HG03060 (cell line): ENCODE data around the gene AADAT.
"Not testable (repeated sequence)": the region's sequence is repeated elsewhere in the genome, so short reads cannot be mapped to it uniquely, and the experiment has no call there.

Experiments
- ATAC-seq: cut with Tn5 transposase; IDR thresholded peaks from one replicate; pipeline ENCODE4 v1.9.1; 2021; ENCODE audit warnings: low read depth, moderate number of reproducible peaks; ENCODE audit not compliant: unreplicated experiment

AADAT gene

DNA sequence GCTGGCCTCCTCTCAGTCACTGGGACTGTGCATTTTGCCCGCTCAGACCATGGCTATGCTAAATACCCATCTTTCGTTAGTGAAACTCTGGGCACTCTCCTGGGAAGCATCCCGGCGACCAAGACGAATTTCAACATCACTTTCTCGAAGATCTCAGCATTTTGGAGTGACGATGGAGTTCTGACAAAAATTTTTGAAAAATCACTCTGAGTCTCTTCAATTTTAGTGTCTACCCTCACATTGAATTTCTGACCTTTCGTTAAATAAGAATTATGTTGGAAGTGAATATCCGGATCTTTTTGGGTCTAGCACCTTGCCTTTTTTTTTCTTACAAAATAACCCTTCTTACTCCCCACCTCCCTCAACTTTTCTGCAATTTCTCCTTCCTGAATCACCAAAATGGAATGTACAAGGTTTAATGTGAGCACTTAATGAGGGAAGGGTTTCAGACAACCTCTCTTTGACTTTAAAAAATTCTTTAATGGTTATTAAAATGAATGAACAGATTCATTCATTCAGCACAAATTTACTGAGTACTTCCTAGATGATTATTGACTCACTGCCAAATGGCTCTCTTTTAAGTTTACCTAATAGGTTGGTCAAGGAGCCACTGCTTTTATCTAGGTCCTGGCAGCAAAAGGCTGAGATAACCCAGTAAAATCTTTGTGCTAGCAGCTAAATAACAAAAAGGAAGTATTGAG is 746 bp upstream of the AADAT start:
- no peak for ATAC-seq

DNA sequence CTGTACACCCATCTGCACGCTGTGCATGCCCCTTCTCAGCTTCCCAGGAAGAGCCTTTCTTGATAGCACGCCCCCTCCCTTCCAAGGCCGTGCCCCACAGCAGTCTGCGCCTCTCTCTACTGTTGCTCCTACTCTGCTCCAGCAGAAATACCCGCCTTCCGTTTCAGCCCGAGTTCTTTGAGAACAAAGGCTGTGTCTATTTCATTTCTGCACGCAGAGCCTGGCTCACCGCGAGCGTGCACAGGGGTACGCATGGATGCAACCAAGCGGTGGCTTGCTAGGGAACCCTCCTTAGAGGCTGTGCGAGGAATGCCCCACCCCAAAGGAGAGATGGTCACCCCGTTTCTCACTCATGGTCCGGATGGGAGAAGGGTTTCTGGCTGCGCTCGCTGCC is 485 bp downstream of the AADAT start:
- no peak for ATAC-seq

DNA sequence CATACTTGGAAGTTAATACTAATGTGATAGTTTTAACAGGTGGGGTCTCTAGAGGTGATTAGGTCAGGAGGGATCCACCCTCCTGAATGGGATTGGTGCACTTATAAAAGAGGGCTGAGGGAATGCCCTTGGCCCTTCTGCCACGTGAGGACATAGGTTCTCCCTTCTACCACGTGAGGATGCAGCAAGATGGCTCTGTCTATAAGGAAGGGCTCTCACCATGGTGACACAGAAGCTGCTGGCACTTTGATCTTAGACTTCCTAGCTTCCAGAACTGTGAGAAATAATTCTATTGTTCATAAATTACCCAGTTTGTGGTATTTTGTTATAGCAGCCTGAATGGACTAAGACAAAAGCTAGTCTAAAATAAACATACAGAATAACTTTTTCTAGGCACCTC is 1.0 kb downstream of the AADAT start:
- no peak for ATAC-seq

DNA sequence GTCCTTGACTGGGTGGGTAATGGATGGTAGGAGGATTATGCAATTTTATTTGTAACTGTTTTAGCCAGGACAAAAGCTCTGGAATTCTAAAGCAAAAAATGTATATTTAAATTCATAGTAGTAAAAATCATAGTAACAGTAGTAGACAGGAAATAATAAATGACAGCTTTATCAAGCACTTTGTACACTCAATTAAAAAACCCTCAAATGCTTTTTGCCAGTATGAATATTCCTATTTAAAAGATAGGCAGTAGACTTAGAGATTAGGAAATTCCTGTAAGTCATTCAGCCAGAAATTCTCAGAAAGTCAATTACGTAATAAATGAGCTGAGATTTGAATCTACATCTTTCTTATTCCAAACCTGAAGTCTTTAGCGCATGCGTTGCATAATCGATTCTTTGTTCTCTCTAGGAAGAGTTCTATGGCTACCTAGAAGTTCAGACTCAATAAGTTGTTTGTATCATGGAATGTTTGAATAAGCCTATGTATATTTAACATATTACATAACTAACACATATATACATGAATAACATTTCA is 2.5 kb downstream of the AADAT start:
- ATAC-seq = no peak

DNA sequence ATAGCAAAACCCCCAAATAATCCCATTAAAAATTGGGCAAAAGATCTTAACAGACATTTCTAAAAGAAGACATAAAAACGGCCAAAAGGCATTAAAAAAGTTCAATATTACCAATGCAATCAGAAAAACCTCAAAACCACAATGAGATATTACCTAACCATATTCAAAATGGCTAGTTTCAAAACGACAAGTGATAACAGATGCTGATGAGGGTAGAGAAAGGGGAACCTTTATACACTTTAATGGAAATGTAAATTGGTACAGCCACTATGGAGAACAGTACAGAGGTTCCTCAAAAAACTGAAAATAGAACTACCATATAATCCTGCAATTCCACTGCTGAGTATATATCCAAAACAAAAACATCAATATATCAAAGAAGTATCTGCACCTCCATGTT is 6.2 kb downstream of the AADAT start:
- ATAC-seq = no peak

DNA sequence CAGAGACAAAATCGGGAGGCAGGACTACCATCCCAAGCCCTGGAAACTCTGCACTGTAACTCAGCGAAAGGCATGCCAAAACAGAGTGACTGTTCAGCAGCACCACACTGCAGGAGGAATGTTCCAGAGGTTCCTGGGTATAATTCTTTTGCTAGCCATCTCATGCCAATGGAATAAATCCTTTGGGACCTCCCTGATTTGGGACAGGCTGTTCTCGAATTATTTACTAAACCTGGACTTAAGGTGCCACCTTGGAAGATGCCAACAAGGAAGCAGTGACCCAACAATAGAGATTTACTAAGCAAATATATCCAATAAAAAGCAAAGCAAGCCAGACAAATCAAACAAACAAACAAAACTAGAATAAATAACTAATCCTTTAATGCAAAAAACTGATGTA is 9.3 kb downstream of the AADAT start:
- no peak for ATAC-seq

DNA sequence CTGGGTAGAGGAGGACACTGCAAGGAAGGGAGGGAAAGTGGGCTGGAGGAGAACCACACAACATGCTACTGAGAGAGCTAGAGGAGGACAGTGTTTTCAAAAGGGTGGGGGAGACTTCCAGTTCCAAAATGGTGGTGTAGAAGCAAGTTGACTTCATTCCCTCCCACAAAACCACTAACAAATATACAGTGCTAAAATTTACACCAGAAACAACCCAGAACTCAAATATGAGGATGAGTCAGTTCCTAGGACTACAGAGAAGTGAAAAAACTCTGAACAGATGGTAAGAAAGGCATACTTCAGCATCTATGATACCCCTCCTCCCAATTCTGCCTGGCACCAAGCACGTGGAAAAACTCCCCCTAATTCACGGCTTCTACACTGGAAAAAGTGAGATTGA is 9.8 kb downstream of the AADAT start:
- no peak for ATAC-seq

DNA sequence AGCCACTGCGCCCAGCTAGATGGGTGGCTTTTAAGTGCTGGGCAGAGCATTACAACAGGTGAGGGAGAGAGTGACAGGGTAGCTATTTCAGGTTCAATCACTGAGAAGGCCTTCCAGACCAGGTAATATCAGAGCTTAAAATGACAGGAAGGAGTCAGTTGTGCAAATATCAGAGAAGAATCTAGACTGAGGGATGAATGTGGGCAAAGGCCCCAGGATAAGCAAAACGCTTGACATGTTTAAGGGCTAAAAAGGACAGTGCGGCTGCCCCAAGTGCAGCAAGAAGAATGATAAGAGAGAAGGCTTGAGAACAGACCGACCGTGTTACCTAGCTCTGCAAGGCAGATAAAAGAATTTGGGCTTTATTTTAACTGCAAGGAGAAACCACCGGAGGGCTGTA is 18.6 kb downstream of the AADAT start:
- no peak for ATAC-seq

DNA sequence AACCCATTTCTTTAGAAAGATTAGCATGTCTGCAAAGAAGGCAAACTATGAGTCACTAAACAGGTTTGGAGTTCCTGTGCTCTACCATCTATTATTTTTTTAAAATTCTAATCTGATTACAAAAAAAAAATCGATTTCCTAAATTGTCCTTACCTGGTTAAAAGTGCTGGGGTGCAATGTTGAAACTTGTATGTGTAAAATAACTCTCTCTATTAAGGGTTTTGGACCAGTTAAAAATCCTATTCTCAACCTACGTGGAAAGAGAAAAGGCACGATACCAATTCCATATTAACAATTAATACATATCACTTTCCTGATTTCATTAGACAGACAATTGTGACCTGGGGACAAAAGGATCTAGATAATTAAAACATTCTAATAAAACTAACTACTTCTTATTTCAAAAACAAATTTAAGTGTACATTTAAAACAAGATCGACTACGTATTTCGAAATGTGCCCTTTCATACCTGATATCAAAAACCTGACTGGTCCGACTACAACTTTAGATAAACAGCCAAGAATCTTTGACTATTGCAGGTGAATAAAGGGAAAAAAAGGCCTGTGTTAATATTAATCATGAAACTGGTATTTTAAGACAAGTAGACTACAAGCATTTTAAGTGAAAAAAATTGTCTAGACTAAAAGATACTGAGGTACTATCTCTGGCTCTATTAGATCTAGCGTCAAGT is 21.2 kb downstream of the AADAT start:
- ATAC-seq = no peak

DNA sequence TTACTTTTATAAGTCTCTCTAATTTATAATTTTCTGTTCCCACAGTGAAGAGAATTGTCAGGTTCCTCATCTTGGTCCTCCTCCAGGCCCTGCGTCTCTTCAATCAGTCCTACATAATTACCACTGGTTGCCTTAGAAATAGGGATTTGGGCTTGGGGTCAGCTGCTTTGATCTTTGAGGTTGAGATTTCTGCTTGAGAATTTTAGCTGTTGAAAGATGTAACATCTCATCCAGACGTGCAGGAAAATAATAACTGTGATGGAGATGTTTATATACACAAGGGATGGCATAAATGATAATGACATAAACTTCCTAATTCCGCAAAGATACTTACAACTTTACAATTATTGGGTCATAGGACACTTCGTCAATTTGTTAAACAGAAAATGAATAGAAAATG is 30.3 kb downstream of the AADAT start:
- ATAC-seq = no peak

DNA sequence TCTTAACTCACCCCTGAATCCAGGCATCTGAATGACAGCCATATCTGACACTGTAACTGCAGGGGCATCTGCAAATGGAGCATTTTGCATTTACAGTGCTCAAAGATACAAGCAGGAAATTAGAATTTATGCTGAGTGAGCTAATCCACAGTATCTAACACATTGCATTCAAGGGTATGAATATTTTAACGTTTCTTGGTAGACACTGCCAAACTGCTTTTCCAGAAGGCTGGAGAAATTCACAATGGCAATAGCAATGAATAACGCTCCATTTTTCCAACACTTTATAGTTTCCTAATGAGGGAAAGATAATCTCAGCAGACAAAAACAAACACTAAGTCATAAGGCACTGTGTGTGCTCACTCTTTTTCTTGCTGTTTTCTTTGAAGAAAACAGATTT is 30.9 kb downstream of the AADAT start:
- ATAC-seq = no peak

DNA sequence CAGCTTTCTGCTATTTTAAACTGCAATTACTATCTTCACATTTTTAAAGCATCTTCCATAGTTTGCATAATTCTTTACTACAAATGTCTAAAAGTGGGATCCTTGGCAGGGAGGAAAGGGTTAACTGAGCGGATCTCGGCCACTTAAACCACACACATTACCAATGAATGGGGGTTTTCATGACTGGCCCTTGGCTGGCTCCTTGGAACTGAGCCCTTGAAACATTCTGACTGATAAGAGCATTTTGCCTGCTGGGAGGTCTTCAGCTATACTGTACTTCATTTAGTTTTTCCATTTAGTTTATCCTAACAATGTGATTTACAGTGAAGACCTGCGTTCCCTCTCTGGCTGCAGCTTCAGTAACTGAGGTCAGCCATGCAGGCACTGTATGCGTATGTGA is 31.9 kb downstream of the AADAT start:
- no peak for ATAC-seq

DNA sequence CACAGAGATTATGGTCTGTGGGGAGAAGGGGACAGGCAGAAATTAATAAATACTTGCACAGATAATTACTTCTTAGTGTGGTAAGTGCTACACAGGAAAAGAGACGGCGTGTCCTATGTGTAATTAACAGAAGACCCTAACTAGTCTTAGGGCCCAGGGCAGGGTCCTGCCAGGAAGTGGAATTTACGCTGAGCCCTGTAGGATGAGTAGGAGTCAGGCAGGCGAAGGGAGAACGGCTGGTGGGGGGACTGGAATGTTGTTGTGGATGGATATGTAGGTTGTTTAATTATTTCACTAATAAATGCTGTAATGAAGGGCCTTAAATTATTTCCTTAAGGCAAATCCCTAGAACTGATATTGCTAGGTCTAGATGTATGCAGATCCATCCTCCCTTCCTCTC is 36.8 kb downstream of the AADAT start:
- no peak for ATAC-seq

DNA sequence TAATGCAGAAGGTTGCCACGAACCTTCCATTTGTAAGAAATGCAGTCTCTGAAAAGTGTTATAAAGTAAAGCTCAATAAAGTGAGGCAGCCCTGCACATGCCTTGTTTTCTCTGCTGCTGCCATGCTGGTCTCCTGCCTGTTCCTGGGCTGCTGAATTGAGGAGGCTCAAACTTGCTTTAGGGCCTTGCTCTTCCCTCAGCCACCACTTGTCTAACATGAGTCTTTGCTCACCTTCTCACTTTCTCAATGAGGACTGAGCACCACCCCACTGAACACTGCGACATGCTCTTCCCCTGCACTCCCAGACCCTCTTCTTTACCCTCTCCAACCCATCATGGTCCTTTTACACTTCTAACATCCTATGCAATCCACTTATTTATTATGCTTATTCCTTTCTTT is 38.4 kb downstream of the AADAT start:
- no peak for ATAC-seq

DNA sequence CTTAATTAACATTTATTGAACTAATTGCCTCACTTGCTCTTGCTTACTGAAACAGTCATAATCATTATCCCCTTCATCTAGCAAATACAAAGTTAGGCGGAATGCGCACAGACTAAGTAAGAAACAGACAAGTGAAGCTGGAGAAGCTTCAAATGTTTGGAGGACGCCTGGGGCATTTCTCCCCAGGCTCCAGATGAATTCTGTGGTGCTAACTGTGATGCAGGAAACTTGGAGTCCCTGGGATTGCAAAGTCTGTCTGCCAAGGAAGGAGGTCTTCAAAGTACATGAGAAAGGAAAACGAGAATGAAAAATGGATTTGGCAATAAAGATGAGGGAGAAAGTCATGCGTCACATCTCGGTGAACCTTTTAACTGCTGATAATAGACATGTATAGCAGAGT is 40.0 kb downstream of the AADAT start:
- ATAC-seq = no peak

DNA sequence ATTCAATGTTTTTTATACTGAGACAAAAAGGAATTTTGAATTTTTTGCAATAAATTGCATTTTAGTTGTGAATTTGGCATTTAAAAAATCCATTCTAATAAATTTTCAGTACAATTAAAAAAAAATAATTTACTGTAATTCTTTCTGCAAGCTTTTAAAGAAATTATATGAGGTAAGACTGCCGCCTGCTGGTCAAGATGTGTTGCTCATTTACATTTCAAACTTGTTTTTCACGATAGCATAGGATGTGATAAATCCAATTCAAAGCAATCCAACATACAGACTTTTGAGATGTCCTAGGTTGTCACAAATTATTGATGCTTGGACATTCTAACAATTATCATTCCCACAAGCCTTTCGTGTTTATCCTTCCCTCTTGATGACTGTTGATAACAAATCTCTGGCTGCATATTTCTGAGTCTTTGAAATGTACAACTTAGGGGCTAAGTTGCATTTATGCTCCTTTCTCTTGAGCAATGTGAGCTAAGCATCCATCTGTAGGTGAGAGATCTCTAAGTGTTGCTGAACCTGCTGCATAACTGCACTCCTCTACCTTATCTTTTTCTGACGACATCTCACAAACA is 41.9 kb downstream of the AADAT start:
- ATAC-seq = no peak

DNA sequence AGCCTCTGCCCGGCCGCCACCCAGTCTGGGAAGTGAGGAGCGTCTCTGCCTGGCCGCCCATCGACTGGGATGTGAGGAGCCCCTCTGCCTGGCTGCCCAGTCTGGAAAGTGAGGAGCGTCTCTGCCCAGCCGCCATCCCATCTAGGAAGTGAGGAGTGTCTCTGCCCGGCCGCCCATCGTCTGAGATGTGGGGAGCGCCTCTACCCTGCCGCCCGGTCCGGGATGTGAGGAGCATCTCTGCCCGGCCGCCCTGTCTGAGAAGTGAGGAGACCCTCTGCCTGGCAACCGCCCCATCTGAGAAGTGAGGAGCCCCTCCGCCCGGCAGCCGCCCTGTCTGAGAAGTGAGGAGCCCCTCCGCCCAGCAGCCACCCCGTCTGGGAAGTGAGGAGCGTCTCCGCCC is 43.6 kb downstream of the AADAT start:
- not testable (repeated sequence) for ATAC-seq

DNA sequence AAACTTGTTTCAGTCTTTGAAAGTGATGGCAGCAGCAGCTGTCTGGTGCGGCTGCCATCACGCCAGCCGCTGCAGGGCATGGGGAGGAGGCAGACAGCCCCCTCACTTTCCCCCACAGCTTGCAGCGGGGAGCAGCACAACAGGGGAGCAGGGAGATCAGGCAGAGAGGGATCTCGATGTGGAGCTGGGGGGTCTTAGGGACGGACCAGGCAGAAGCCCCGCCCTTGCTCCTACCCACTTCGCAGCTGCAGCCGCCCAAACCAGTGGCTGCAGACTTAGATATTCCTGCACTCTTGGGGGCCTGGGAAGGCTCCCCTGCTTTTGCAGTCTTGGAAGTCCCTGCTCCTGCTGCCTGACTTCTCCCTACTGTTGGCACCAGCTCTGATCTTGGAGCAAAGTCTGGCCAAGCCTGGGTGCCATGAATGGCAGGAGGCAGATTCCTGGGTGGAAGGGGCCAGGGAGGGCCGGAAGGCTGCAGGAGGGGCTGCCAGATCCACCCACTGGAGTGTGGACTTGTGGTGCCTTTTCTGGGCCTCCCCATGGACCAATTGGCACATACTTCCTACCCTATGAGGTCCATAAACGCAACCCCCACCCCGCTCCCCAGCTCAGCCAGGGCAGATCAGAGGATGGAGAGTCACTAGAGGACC is 49.6 kb downstream of the AADAT start:
- ATAC-seq = no peak

DNA sequence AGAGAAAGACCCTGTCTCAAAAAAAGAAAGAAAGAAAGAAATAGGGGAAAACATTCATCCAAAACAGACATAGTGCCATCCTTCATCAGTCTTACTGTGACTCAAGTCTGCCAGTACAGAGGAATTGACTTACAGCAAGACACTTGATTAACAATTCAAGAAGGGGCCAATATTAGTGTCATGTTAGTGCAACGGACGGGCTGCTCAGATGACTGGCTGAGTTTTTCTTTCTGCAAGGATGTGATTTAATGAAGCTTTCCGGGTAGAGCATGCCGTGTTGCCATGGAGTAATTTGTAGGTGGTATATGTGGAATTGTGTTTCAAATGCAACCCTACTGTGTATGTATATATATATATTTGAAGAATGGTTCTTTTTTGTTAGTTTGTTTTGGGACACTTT is 51.0 kb downstream of the AADAT start:
- ATAC-seq = no peak

DNA sequence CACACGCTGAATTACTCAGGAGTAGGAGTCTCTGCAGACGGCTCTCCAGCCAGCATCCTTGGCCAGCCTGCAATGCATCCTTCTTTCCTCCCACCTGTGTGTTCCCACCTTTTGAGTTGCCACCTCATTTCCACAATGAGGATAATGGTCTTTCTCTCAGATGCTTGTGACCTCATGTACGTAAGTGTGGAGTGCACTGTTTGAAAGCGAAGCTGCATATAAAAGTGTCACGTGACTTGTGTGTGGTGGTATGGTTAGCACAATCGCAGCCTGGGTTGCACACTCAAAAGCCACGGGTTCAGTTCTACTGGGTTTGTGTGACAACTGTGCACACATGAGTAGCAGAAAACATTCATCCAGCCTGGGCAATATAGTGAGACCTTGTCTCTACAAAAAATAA is 51.5 kb downstream of the AADAT start:
- ATAC-seq = no peak

DNA sequence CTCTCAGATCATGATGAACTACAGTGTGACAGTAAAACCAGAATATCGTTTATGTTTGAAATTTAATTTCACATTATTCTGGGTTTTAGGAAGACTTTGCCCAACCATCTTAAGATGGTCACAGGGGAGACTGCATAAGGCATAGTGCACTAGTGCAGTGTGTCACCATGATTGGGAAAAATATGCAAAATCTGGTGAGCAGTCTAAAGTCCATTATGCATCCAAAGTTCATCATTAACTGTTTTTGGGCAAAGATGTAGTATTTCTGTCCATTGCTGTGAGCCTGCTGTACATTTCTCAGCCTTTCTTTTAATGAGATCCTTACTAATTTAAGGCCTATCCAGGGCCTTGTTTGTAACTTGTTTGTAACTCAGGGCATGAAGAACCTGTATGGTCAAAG is 52.3 kb downstream of the AADAT start:
- no peak for ATAC-seq
